Fibroblast of villous mesenchyme (primary cell): Measurements from ENCODE around the gene F10. TPM values are rescaled to one million over a fixed set of nuclear protein-coding genes. Genes with fewer than 3 reads are reported as not detected.

Experiments used
- DNase-seq: peaks from one replicate; pipeline ENCODE4 v3.0.0-alpha.2; 2010; ENCODE audit warnings: low read depth
- H3K4me3 ChIP-seq: 2 replicates; pipeline ENCODE4 v1.5.1; 2011; ENCODE audit warnings: low read depth, mild to moderate bottlenecking, low read length
- total RNA-seq: library from RNA; depleted of rRNA; stranded (reverse); fragments of >200 nt; gene quantifications from 2 replicates; pipeline ENCODE4 v1.2.3, GENCODE V29; 2012
- TF ChIP-seq, protein P1 (sequence below): IDR thresholded peaks from 2 replicates; pipeline ENCODE4 v1.5.1; 2012; ENCODE audit warnings: low read depth, mild to moderate bottlenecking, low read length; ENCODE audit not compliant: insufficient read depth

F10 gene
- total RNA-seq, 1 donor = 12.5 TPM

GRCh38 chr13:113086991-113087922 is 35.3 kb upstream of the F10 start:
- no peak for DNase-seq

GRCh38 chr13:113087923-113088690 is 34.5 kb upstream of the F10 start:
- TF ChIP-seq, protein P1, sequence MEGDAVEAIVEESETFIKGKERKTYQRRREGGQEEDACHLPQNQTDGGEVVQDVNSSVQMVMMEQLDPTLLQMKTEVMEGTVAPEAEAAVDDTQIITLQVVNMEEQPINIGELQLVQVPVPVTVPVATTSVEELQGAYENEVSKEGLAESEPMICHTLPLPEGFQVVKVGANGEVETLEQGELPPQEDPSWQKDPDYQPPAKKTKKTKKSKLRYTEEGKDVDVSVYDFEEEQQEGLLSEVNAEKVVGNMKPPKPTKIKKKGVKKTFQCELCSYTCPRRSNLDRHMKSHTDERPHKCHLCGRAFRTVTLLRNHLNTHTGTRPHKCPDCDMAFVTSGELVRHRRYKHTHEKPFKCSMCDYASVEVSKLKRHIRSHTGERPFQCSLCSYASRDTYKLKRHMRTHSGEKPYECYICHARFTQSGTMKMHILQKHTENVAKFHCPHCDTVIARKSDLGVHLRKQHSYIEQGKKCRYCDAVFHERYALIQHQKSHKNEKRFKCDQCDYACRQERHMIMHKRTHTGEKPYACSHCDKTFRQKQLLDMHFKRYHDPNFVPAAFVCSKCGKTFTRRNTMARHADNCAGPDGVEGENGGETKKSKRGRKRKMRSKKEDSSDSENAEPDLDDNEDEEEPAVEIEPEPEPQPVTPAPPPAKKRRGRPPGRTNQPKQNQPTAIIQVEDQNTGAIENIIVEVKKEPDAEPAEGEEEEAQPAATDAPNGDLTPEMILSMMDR = no peak
- no peak for DNase-seq

More at GRCh38 chr13:113086991-113087922, 35.3 kb upstream of the F10 start:
- TF ChIP-seq, protein P1 = no peak
- no peak overlapping the region for H3K4me3 ChIP-seq

GRCh38 chr13:113088691-113089020 is 33.9 kb upstream of the F10 start:
- DNase-seq = no peak

More at GRCh38 chr13:113087923-113088690, 34.5 kb upstream of the F10 start:
- no peak overlapping the region for H3K4me3 ChIP-seq

DNA sequence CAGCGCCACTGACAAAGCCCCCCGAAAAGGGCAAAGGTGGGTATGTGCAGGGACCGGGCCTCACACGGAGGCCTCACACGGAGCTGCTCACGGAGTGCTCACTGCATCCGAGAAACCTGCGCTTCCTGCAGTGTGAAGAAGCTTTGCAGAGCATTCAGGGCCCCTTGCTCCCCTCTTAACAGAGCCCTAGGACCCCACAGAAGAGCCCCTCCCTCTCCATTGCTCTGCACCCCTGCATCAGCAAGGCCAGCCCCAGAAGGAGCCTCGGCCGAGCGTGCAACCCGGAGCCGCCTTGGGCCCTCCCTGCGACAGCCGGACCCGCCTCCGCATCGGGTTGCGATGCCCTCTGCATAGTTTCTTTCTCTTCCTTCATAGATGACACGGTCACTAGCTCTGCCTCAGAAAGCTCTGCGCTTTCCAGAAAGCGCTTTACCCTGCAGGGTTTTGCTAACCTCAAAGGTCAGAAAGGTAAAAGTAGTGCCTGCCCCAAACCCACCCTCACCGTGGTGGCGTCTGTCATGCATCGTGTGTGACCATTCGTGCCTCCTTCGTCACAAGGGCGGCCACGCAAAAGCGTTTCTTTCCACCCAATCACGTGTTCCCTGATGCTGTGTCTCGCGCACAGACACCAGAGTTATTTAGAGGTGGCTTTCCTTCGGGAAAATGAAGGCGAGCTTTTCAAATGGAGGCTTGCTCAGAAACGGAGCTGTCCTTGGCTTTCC is 32.7 kb upstream of the F10 start:
- TF ChIP-seq, protein P1 = no peak
- DNase-seq = no peak
- no peak overlapping the region for H3K4me3 ChIP-seq

More at GRCh38 chr13:113088691-113089020, 33.9 kb upstream of the F10 start:
- H3K4me3 ChIP-seq = no peak overlapping the region
- TF ChIP-seq, protein P1 = no peak

GRCh38 chr13:113090415-113090770 is 32.2 kb upstream of the F10 start:
- TF ChIP-seq, protein P1 = no peak
- DNase-seq = no peak
- no peak overlapping the region for H3K4me3 ChIP-seq

DNA sequence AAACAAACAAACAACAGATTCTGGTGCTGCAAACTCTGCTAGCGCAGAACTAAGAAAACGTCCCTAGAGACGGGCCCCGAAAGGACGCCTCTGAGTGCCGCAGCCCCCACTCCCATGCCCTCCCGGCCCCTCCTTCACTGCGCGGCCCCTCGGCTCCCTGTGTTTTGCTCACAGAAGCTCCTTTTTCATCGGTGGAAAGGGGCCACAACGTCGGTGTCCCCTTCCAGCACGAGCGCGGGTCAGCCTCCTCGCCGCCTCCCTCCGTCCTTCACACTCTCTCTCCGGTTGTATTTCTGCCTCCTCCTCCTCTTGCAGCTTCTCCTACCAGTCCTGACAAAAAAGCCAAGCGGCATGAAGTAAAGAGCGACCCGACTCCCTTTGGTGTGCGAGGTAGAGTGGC is 31.8 kb upstream of the F10 start:
- TF ChIP-seq, protein P1 = no peak
- no peak for DNase-seq
- H3K4me3 ChIP-seq = no peak overlapping the region
